HG03432 (cell line): Measurements from ENCODE around the gene CCR6.

ENCODE experiments used
- ATAC-seq: cut with Tn5 transposase; IDR thresholded peaks from one replicate; pipeline ENCODE4 v1.9.1; 2021; ENCODE audit warnings: mild to moderate bottlenecking, moderate library complexity; ENCODE audit not compliant: unreplicated experiment

The CCR6 gene

DNA sequence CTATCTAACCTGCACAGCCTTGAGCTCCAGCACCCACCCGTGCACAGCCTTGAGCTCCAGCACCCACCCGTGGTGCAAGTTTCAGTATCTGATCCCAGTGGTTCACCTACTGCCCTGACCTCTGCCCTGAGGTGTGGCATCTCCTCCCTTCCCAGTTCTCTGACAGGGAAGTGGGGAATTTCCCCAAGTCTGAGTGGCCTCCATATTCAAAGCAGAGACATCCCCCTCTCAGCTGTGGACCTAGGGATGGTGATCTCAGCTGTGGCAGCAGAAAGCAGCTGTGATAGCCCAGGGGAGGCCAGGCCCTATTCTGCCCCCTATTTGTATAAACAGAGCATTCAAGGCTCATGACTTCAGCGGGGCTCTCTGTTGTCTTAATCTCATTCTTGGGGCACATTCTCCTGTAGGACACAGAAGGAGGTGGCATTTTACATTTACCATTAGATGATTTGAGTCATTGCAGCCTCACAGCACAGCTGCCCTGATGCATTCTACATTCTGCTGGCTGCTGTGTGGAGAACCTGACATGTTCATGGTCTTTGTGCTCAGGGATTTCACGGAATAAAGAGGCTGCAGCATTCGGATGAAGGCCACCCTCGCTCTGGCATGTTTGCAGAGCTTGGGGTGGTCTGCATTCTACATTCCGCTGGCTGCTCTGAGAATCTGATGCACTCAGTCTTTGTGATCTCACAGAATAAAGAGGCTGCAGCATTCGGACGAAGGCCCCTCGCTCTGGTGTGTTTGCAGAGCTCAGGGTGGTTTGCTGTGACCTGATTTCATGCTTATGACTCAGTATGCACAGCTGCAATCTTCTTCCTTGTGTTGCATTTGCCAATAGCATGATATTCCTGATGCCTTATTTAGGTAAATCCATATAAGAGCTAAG lies 17.9 kb downstream of the CCR6 start:
- peak; percentile 66 for ATAC-seq

GRCh38 chr6:167141667-167142432 lies 19.0 kb downstream of the CCR6 start:
- ATAC-seq: peak; percentile 88

DNA sequence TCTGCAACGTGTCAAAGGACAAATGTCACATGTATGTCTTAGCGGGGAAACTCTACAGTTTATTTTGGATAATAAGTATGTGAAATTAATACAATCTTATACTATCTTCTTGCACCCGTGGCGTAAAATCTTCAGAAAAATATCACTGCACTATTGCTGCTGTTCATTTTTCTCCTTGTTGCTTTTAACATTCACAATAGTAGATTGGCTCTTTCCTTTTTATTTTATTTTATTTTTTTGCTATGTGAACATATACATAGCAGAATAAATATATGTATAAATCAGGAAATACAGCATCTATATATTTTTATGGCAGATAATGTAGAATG lies 19.5 kb downstream of the CCR6 start:
- ATAC-seq: no peak

- ATAC-seq: no peak
Observed at GRCh38 chr6:167143041-167143440, 20.1 kb downstream of the CCR6 start.

GRCh38 chr6:167145461-167145860 lies 22.6 kb downstream of the CCR6 start:
- ATAC-seq: no peak

DNA sequence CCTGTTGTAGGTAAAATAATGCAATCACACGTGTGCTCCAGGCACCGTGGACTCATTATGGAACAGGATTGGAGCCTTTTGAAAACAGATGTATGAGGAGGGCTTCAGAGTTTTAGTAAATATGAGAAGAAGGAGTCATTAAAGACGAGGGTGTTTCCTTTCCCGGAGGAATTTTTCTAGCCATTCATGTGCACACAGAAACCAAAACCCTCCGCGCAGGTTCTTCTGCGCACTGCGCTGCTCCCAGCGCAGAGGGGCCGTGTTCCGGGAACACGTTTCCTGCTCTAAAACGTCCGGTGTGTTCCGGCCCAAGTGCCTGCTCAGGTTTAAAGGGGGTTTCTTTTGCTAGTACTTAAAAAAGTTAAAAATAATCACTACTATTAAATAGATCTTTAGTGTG lies 23.2 kb downstream of the CCR6 start:
- no peak for ATAC-seq

GRCh38 chr6:167146977-167147376 lies 24.1 kb downstream of the CCR6 start:
- ATAC-seq: no peak

DNA sequence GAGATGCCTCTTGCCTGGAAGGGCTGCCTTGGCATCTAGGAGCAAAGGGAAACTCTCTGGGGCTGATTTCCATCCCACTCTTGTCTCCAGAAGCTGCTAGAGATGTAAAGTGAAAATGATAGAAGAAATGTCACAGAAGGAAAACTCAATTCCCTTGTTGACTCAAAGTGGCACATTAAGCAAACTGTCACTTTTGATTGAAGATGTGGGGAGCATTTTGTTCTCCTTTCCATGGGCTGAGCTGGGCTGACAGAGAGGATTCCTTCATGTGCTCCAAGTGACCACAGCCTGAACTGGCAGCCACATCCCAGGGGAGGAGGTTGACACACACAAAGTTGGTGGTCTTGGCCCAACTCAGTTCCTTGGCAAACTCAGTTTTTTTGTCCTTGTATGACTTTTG lies 25.1 kb downstream of the CCR6 start:
- no peak for ATAC-seq

DNA sequence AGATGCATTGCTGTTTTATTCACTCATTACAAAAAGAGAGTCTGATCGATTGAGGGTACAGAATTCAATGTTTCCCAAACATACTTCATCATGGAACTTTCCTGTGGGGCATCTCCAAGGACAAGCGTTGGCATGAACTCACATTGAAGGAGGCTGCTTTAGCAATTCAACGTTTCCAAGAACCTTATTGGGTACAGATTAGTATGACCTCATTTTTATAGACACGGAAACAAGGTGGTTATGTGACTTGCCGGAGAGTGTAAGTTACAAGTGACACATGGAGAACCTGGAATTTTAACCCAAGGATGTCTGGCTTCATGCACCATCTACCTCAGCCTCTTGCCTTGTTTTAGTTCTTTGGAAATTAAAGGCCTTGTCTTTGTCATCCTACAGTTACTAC lies 26.1 kb downstream of the CCR6 start:
- no peak for ATAC-seq

DNA sequence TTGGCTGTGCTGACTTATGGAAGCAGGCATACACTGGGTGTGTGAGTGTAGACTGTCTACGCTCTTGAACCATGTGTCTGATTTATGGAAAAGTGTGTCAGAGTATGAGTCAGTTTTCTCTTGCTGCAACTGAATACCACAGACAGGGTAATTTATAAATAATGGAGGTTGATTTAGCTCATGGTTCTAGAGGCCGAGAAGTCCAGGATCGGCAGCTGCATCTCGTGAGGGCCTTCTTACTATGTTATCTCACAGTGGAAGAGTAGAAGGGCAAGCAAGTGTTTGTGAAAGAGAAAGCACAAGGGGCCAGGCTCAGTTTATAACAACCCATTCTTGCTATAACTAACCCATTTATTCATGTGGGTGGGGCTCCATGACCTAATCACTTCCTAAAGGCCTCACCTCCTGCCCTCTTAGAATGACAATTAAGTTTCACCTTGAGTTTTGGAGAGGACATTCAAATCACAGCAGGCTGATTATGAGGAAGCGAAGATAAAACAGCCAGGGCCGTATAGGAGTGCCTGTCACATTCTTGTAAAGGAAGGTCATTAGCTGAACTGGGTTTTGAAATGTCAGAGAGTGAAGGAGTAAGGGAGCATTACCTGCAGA lies 28.1 kb downstream of the CCR6 start:
- peak; percentile 58 for ATAC-seq

DNA sequence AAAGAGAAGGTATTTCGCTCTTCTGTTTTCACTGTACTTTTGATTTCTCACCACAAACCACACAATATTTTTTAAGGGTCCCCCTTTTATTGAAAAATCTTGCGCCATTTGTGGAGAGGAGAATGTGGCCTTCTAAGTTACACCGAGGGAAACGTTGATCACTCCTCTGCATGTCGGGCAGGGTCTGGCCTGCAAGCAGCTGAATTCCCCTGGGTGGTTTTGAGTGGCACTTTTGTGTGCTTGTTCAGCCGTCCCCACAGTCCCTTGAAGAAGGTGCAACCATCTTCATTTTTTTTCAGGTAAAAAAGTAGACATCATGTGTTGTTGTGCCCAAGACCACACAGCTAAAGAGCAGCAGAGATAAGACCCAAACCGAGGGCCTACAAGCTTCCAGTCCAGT lies 28.8 kb downstream of the CCR6 start:
- peak; percentile 21 for ATAC-seq

DNA sequence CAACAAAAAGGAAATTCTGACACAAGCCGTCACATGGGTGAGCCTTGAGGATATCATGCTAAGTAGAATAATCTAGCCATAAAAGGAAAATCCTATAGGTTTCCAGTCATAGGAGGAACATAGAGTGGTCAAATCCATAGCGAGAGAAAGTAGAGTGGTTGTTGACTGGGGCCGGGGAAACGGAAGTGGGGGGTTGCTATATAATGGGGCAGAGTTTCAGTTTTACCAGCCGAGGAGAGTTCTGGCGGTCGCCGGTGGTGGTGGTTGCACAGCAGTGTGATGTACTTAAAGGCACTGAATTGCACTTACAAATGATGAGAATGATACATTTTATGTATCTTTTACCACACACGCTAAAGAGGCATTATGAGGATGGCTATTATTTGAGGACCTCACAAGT lies 30.0 kb downstream of the CCR6 start:
- peak; percentile 52 for ATAC-seq

- ATAC-seq: peak; percentile 67
Observed at GRCh38 chr6:167153521-167153959, 30.6 kb downstream of the CCR6 start.

GRCh38 chr6:167154291-167154690 lies 31.4 kb downstream of the CCR6 start:
- ATAC-seq: no peak

DNA sequence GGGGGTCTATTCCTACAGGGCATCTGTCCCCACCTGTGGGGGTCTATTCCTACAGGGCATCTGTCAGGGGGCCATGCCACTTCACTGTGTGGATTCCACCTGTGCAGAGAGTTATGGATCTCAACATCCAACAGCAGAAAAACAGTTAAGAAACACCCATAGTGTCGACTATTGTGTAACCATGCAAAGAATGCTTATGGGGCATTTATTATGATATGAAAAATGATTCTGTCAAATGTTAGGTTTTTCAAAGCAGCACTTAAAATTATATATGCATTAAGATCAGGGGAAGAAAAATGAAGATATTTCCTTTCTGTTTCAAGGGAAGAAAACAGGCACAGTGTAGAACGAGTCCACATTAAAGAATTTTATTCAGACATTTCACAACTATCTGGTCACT lies 32.0 kb downstream of the CCR6 start:
- ATAC-seq: no peak

- ATAC-seq: no peak
Observed at GRCh38 chr6:167157414-167157813, 34.5 kb downstream of the CCR6 start.

DNA sequence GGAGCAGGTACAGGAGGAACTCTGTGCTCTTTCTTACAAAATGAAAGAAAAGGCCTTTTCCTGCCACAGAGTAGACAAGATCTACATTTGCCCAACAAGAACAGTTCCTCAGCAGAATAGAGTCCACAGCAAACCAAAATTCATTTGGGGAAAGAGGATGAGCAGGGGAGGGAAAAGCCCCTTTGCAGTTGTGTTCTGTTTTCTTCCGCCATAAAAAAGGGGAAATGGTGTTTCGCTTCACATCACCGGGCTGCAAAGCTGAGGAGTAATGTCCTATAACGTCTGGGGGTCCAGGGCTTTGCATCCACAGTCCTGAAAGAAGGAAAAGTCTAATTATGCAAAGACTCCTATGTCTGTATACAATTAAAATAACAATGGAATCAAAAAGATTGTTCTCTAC lies 35.0 kb downstream of the CCR6 start, which contains the start of gene GPR31:
GPR31 (minus strand) TSS at position 118 of the 400 bp plus-strand sequence. CDS start 149 bp downstream, outside the sequence.
- ATAC-seq: no peak

DNA sequence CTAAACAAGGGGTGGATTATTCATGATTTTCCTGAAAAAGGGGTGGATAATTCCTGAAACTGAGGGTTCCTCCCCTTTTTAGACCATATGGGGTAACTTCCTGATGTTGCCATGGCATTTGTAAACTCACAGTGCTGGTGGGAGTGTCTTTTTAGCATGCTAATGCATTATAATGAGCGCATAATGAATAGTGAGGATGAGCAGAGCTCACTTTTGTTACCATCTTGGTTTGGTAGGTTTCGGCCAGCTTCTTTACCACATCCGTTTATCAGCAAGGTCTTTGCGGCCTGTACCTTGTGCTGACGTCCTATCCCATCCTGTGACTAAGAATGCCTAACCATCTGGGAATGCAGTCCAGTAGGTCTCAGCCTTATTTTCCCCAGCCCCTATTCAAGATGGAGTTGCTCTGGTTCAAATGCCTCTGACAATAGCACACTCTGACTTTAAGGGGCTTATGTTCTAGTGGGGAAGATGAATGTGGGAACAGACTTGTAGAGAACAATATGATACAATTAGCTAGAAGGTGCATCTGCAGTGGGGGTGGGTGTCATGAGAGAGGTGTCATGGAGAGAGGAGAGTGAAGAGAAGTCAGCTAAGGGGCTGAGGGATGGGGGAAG lies 39.1 kb downstream of the CCR6 start:
- ATAC-seq: no peak

DNA sequence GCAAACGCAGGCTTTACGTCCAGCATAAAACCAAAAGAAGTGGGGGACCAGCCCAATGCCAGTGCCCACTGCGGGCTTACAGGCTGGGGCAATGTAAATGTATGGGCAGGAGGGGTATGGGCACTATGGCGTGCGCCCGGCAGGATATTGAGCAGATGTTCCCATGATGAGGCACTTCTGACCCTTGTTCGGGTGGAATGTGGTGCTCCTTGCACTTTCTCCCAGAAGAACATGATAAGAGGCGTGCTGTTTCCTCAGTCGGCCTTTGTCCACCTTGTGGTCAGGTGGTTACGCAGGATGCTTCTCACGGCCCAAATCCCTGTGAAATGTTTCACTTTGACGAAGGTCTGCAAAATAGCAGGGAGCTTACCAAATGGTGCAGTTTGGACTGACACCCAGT lies 39.7 kb downstream of the CCR6 start:
- no peak for ATAC-seq

- ATAC-seq: no peak
Observed at GRCh38 chr6:167163476-167164011, 40.6 kb downstream of the CCR6 start.

DNA sequence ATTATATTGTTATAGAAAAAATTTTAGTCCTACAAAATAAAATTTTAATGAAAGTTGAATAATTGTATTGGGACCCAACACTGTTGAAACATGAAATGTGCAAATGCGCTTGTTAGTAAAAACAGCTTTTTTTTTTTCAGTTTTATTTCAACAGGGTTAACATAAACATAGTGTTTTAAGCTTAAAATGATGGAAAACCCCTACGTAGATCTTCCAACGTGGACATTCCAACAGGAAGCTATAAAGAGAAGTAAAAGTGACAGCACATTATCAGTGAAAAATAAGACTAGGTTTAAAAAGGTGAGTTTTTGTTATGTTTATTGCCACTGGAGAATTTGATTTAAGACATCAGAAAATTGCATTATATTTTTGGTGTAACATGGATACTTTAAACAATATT lies 41.4 kb downstream of the CCR6 start:
- ATAC-seq: no peak
